ENCODE measurements around the gene CCL3. TPM values are rescaled to one million over a fixed set of nuclear protein-coding genes. Genes with fewer than 3 reads are reported as not detected.
"Not testable (repeated sequence)": the region's sequence is repeated elsewhere in the genome, so short reads cannot be mapped to it uniquely, and the experiment has no call there.

The CCL3 gene
- total RNA-seq, 1 donor from 2014 or later: not detected

GRCh38 chr17:36104701-36105181 lies 14.8 kb upstream of the CCL3 start:
- no peak for DNase-seq
- Histone ChIP-seq H3K4me1 (no peaks in the 10 kb centered on the region), H3K27me3 (ENCODE audit: low read depth) (peaks cover 40% of the 10 kb centered on the region), H3K9me3 (replicated peaks) (no peaks in the 10 kb centered on the region), H3K27ac (replicated peaks) (no peak overlapping the region), H3K36me3 (no peaks in the 10 kb centered on the region), H3K4me3 (no peak overlapping the region)
- intact Hi-C loops (cut with micrococcal nuclease): no loop called here
- TF ChIP-seq, protein P1, sequence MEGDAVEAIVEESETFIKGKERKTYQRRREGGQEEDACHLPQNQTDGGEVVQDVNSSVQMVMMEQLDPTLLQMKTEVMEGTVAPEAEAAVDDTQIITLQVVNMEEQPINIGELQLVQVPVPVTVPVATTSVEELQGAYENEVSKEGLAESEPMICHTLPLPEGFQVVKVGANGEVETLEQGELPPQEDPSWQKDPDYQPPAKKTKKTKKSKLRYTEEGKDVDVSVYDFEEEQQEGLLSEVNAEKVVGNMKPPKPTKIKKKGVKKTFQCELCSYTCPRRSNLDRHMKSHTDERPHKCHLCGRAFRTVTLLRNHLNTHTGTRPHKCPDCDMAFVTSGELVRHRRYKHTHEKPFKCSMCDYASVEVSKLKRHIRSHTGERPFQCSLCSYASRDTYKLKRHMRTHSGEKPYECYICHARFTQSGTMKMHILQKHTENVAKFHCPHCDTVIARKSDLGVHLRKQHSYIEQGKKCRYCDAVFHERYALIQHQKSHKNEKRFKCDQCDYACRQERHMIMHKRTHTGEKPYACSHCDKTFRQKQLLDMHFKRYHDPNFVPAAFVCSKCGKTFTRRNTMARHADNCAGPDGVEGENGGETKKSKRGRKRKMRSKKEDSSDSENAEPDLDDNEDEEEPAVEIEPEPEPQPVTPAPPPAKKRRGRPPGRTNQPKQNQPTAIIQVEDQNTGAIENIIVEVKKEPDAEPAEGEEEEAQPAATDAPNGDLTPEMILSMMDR (IDR thresholded peaks at IDR 0.05; ENCODE audit: borderline replicate concordance): no peak

- H3K4me3 ChIP-seq; H3K4me1 ChIP-seq; H3K36me3 ChIP-seq; DNase-seq; H3K27ac ChIP-seq (replicated peaks); H3K9me3 ChIP-seq (replicated peaks); intact Hi-C loops (cut with micrococcal nuclease): not testable (repeated sequence)
- peaks cover 35% of the 10 kb centered on the region for H3K27me3 ChIP-seq (ENCODE audit: low read depth)
Observed at GRCh38 chr17:36104246-36104645, 14.3 kb upstream of the CCL3 start.

GRCh38 chr17:36103401-36103975 lies 13.5 kb upstream of the CCL3 start, which contains the start of gene CCL4:
TSS of gene CCL4 (plus strand) at chr17:36103827. CDS start at chr17:36103906, 79 bp downstream.
- H3K36me3 ChIP-seq; intact Hi-C loops (cut with micrococcal nuclease); H3K27ac ChIP-seq (replicated peaks); DNase-seq; H3K9me3 ChIP-seq (replicated peaks); H3K4me1 ChIP-seq; H3K4me3 ChIP-seq: not testable (repeated sequence)
- H3K27me3 ChIP-seq (ENCODE audit: low read depth): peaks cover 31% of the 10 kb centered on the region

- H3K27me3 ChIP-seq (ENCODE audit: low read depth); DNase-seq; H3K4me1 ChIP-seq; H3K4me3 ChIP-seq; H3K27ac ChIP-seq (replicated peaks); H3K9me3 ChIP-seq (replicated peaks); H3K36me3 ChIP-seq: not testable (repeated sequence)
- intact Hi-C loops (cut with micrococcal nuclease): loop anchor here (10.0 kb wide), 1 partner anchor 54 kb away; no protein-coding TSS in a partner anchor
Observed at GRCh38 chr17:36099004-36099403, 9.1 kb upstream of the CCL3 start.

DNA sequence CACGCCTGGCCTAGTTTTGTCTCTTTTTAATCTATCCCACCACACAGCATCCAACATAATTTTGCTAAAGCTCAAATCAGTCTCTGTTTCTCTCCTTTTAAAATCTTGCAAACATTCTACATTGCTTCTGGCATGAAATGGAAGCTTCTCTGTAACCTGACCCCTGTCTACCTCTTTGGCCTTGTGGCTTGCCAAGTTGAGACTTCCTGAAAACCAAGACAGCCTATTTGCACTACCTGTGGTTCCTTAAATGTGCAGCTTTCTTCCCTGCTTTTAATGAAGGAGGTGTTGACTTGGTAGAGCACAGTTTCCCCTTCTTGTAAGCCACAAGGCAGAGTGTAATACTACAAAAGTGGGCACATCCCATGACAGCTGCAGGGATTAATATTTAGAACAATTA lies 6.0 kb upstream of the CCL3 start:
- Histone ChIP-seq H3K27ac (replicated peaks) (no peak overlapping the region), H3K4me1 (no peaks in the 10 kb centered on the region), H3K36me3 (no peaks in the 10 kb centered on the region), H3K27me3 (ENCODE audit: low read depth) (peaks cover 13% of the 10 kb centered on the region), H3K4me3 (no peak overlapping the region), H3K9me3 (replicated peaks) (no peaks in the 10 kb centered on the region)
- TF ChIP-seq, protein P1 (IDR thresholded peaks at IDR 0.05; ENCODE audit: borderline replicate concordance): no peak
- intact Hi-C loops (cut with micrococcal nuclease): loop anchor here (10.0 kb wide), 1 partner anchor 51 kb away; no protein-coding TSS in a partner anchor
- DNase-seq: no peak

GRCh38 chr17:36094746-36095145 lies 4.8 kb upstream of the CCL3 start:
- no peak for DNase-seq
- H3K4me1 ChIP-seq: no peaks in the 10 kb centered on the region
- intact Hi-C loops (cut with micrococcal nuclease): loop anchor here (10.0 kb wide), 1 partner anchor 50 kb away; no protein-coding TSS in a partner anchor
- no peak overlapping the region for H3K27ac ChIP-seq (replicated peaks)
- TF ChIP-seq, protein P1 (IDR thresholded peaks at IDR 0.05; ENCODE audit: borderline replicate concordance): no peak
- H3K4me3 ChIP-seq: no peak overlapping the region
- peaks cover 25% of the 10 kb centered on the region for H3K27me3 ChIP-seq (ENCODE audit: low read depth)
- no peaks in the 10 kb centered on the region for H3K36me3 ChIP-seq
- H3K9me3 ChIP-seq (replicated peaks): no peaks in the 10 kb centered on the region

GRCh38 chr17:36094232-36094631 lies 4.3 kb upstream of the CCL3 start:
- Histone ChIP-seq H3K4me1 (no peaks in the 10 kb centered on the region), H3K4me3 (no peak overlapping the region), H3K27ac (replicated peaks) (no peak overlapping the region), H3K27me3 (ENCODE audit: low read depth) (peaks cover 30% of the 10 kb centered on the region), H3K36me3 (no peaks in the 10 kb centered on the region), H3K9me3 (replicated peaks) (no peaks in the 10 kb centered on the region)
- TF ChIP-seq, protein P1 (IDR thresholded peaks at IDR 0.05; ENCODE audit: borderline replicate concordance): no peak
- intact Hi-C loops (cut with micrococcal nuclease): loop anchor here (10.0 kb wide), 1 partner anchor 49 kb away; no protein-coding TSS in a partner anchor
- no peak for DNase-seq

DNA sequence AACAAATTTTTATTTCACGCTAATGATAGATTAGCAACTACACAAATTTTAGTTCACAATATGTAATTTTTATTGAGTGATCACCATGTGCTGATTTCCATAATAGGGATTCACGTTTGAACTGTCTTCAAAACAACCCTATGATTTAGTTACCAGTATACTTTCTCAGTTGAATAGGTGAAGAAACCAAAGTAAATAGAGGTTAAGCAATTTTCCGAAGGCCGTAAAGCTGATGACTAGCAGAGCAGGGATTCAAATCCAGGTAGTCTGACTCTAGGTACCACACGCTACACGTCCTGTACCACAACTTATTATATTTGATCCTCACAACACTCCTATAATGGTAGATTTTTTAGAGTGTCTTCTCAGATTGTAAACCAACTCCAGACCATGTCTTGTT lies 2.8 kb upstream of the CCL3 start:
- not testable (repeated sequence) for H3K27ac ChIP-seq (replicated peaks); DNase-seq; H3K4me1 ChIP-seq; H3K9me3 ChIP-seq (replicated peaks); H3K4me3 ChIP-seq; H3K36me3 ChIP-seq
- H3K27me3 ChIP-seq (ENCODE audit: low read depth): peaks cover 40% of the 10 kb centered on the region
- intact Hi-C loops (cut with micrococcal nuclease): loop anchor here (10.0 kb wide), 1 partner anchor 48 kb away; no protein-coding TSS in a partner anchor

Measured in left ventricle myocardium inferior (tissue), 1 donor.